SJSA1 (cell line): ENCODE data around the gene INSYN2A. TPM values are rescaled to one million over a fixed set of nuclear protein-coding genes. Genes with fewer than 3 reads are reported as not detected.

Source experiments
- DNase-seq, 2 experiments: peaks; one replicate each; pipeline ENCODE4 v3.0.0-alpha.2; 2015 to 2020; ENCODE audit warnings: low spot score in 2 of 2, low read depth in 1 of 2
- H3K27ac ChIP-seq: fragments of 250-450 bp; sonication (Bioruptor Pico); 2 replicates; pipeline ENCODE4 v1.5.1; 2020; ENCODE audit warnings: mild to moderate bottlenecking, moderate library complexity
- H3K27me3 ChIP-seq: fragments of 250-450 bp; sonication (Bioruptor Pico); replicated peaks from 2 replicates; pipeline ENCODE4 v1.5.1; 2020; ENCODE audit warnings: mild to moderate bottlenecking, moderate library complexity
- H3K36me3 ChIP-seq: fragments of 250-450 bp; sonication (Bioruptor Pico); 2 replicates; pipeline ENCODE4 v1.5.1; 2020; ENCODE audit warnings: mild to moderate bottlenecking
- H3K4me1 ChIP-seq: fragments of 250-450 bp; sonication (Bioruptor Pico); replicated peaks from 2 replicates; pipeline ENCODE4 v1.6.1; 2021; ENCODE audit warnings: mild to moderate bottlenecking
- H3K4me3 ChIP-seq: fragments of 250-450 bp; sonication (Bioruptor Pico); 2 replicates; pipeline ENCODE4 v1.5.1; 2020; ENCODE audit warnings: mild to moderate bottlenecking
- H3K9me3 ChIP-seq: fragments of 250-450 bp; sonication (Bioruptor Pico); replicated peaks from 2 replicates; pipeline ENCODE4 v1.5.1; 2020; ENCODE audit warnings: mild to moderate bottlenecking
- total RNA-seq: library from RNA; depleted of rRNA; stranded (reverse); fragments of >200 nt; shearing (Covaris generic); gene quantifications from 2 replicates; pipeline ENCODE4 v1.2.3, GENCODE V29; 2014; rRNA removed

The INSYN2A gene, protein sequence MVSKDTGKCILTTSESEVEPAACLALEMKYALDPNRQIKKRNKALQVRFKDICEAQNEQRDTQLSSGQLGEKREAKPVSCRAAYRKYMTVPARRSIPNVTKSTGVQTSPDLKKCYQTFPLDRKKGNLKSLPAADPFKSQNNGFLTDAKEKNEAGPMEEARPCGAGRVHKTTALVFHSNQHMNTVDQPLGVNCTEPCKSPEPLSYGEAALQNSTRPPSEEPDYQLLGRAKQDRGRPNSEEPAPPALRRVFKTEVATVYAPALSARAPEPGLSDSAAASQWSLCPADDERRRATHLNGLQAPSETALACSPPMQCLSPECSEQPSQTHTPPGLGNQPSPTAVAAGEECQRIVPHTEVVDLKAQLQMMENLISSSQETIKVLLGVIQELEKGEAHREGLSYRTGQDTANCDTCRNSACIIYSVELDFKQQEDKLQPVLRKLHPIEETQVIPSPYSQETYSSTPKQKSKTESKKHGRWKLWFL
- not detected in 2 replicates for total RNA-seq

DNA sequence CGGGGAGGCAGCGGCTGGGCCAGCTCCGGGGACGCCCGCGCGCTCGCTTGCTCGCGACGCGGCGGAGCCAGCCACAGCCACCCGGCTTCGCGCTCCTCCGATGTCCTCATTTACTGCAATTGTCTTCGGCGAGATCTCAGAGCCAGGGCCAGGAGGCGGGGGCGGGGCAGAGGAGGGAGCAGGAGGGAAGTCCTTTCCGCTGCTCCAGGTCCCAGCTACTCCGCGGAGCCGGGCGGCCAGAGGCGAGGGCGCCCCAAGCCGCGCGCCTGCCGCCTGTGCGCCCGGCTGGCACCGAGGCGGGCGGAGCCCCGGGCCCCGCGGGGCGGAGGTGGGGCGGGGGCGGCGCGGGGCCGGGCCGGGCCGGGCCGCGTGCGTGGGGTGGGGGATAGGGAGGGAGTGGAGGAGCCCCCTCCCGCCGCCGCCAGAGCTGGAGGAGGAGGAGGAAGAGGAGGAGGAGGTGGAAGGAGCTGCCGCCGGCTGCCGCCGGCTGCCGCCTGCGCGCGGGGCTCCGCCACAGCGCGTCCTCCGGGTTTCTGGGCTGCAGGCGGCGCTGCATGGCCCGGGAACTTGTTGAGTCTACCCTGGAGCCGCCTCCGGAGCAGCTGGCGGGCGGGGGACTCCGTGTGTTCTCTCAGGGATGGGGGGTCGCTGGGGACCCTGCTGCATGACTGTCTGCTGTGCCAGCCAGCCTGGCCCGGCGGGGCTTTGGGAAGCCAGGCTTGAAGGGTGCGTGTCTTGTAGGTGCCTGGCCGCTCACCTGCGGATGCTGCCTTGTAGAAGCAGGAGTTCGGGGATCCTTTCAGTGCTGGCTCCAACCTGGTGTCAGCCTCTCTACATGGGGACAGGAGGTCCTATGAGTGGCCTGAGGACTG lies at the start of gene INSYN2A:
INSYN2A (minus strand) TSS at position 310 of the 872 bp plus-strand sequence. CDS start 20,196 bp downstream, outside the sequence.
- DNase-seq, result peak in 1 of 2 experiments; percentile 61
- Histone ChIP-seq H3K36me3 (no peaks in the 10 kb centered on the region; the same call in 1 of the 2 replicates), H3K27ac (no peak within 1 kb of the TSS), H3K4me3 (peak within 1 kb of the TSS; percentile 27), H3K9me3 (no peaks in the 10 kb centered on the region), H3K4me1 (peaks cover 14% of the 10 kb centered on the region), H3K27me3 (peaks cover 19% of the 10 kb centered on the region)

DNA sequence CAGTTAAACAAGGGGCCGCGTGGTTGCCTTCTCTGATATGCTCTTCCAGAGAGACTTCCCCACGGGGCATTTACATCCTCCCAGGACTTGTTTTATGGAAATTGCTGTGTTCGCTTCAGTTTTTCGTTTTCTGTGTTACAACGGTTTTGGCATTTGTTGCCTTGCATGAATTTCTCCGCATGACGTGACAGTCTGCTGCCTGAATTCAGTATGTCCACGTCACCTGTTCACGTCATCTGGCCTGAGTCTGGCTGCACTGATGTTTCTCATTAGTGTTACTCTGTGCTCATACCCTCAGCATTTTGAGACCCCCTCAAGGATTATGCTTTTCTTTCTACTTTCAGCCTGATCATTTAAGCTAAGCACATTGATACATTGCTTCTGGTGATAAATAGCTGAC lies 49.1 kb upstream of the INSYN2A start:
- no peak for DNase-seq
- no peak overlapping the region for H3K27ac ChIP-seq
- peaks cover 13% of the 10 kb centered on the region for H3K36me3 ChIP-seq
- no peaks in the 10 kb centered on the region for H3K9me3 ChIP-seq
- no peaks in the 10 kb centered on the region for H3K4me1 ChIP-seq
- no peaks in the 10 kb centered on the region for H3K27me3 ChIP-seq
- no peak overlapping the region for H3K4me3 ChIP-seq

DNA sequence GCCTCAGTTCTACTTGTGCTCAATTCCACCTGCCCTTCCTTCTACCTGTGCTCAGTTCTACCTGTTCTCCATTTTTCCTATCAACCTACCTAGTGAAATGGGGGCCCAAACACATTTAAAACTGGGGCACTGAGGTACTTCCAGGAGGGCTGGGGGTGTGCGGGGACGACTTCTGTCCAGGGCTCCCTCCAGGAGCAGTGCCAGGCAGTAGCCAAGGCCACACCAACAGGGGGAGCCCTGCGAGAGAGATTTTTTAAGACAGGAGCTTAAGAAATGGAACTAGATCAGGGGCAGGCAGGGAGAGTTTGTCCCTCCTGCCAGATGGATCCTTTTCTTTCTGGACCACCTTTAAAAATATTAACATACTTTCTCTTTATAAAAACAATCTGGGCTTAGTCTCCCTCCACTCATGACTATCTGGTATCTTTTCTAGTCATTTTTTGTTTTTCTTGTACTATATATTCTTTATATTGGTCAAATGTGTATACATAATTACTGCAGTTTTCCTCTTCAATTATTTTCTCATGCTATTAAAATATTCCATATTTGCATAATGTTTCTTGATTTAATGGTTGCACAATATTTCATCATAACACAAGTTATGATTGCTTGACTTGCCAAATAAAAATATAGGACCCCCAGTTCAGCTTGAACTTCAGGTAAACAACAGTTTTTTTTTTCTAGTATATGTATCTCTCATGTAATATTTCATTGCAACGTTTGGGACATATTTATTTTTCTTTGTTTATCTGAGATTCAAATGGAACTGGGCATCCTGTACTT lies 47.3 kb upstream of the INSYN2A start:
- H3K27ac ChIP-seq, result no peak overlapping the region
- no peak overlapping the region for H3K4me3 ChIP-seq
- H3K9me3 ChIP-seq, result no peaks in the 10 kb centered on the region
- H3K27me3 ChIP-seq, result no peaks in the 10 kb centered on the region
- peaks cover 4% of the 10 kb centered on the region for H3K36me3 ChIP-seq
- DNase-seq, result peak; percentile 34 to 53
- no peaks in the 10 kb centered on the region for H3K4me1 ChIP-seq

DNA sequence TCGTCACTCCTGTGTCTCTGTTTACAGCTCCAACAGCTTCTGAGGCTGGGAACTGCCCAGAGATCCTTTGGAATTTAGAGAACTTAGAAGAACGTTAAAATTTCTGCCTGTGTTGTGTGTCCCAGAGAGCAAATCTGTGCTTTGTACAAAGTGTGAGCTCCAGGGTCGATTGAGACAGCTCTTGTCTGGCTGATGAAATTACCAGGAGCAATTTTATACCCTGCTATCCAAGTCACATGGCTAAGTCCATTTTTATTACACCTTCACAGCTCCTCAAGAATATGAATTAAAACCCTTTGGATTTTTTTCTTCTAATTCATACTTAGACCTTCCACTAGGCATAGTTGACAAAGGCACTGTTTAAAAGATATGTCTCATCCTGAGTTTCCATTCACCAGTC lies 46.5 kb upstream of the INSYN2A start:
- no peaks in the 10 kb centered on the region for H3K27me3 ChIP-seq
- H3K27ac ChIP-seq, result no peak overlapping the region
- H3K4me3 ChIP-seq, result no peak overlapping the region
- DNase-seq, result no peak
- H3K9me3 ChIP-seq, result no peaks in the 10 kb centered on the region
- no peaks in the 10 kb centered on the region for H3K4me1 ChIP-seq
- no peaks in the 10 kb centered on the region; the same call in 1 of the 2 replicates for H3K36me3 ChIP-seq

DNA sequence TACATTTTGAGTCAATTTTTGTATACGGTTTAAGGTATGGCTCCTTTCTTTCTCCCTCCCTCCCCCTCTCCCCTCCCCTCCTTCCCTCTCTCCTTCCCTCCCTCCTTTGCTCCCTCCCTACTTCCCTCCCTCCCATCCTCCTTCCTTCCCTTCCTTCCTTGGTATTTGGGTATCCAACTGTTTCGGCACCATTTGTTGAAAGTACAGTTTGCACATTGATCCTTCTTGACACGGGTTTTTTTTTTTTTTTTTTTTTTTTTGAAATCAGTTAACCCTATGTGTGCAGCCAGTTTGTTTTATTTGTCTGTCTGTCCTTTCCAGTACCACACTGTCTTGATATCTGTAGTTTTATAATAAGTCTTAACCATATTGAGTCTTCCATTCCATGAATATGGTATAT lies 39.9 kb upstream of the INSYN2A start:
- Histone ChIP-seq H3K4me3 (no peak overlapping the region), H3K27me3 (no peaks in the 10 kb centered on the region), H3K27ac (no peak overlapping the region), H3K9me3 (no peaks in the 10 kb centered on the region), H3K4me1 (no peaks in the 10 kb centered on the region), H3K36me3 (no peaks in the 10 kb centered on the region)
- DNase-seq, result no peak

DNA sequence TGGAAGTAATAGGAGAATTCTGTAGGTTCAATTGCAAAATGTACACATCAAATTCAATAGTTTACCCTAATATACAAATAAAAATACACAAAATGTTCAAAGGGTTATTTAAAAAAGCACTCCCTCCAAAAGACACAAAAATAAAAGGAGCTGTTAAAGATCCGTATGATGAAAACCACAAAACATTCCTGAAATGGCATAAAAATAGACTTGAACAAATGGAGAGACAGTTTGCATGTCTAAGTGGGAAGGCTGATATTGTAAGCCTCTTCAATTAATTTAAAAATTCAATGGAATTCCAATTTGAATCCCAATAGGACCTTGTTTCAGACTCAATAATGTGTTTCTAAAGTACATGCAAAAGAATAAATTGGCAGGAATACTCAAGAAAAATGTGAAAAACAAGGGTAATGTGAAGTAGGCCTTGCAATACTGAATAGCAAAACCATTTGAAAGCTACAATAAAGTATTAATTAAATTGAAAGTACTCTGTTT lies 38.0 kb upstream of the INSYN2A start:
- no peaks in the 10 kb centered on the region for H3K27me3 ChIP-seq
- H3K4me3 ChIP-seq, result no peak overlapping the region
- H3K36me3 ChIP-seq, result no peaks in the 10 kb centered on the region
- DNase-seq, result no peak
- no peaks in the 10 kb centered on the region for H3K9me3 ChIP-seq
- no peaks in the 10 kb centered on the region for H3K4me1 ChIP-seq
- H3K27ac ChIP-seq, result no peak overlapping the region

DNA sequence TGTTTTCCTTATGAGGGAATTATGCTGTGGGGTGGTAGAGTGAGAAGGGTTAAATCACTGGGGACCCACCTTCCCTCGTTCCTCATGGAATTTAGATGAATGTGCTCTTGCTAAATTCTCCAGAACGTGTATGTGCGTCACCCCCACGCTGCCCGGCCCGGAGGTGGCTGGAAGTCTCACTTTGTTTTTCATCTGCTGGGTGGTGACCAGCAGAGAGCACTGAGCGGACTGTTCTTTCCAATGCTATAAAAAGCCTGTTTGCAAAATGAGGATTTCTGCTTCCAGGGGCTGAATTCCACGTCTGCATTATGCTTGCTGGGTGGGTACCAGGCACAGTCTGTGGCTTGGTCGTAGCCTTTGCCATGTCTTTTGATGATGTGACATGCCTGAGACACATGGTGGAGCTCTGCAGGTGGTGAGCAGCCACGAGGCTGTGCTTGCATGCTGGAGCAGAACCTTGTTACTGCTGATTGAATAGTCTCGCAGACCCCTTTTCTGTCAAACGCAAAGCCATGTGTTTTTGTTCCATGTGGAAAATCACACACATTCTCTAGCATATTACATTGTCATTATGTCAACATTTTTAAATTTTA lies 31.9 kb upstream of the INSYN2A start:
- no peaks in the 10 kb centered on the region for H3K36me3 ChIP-seq
- no peaks in the 10 kb centered on the region for H3K9me3 ChIP-seq
- H3K27ac ChIP-seq, result no peak overlapping the region
- no peaks in the 10 kb centered on the region for H3K4me1 ChIP-seq
- DNase-seq, result no peak
- H3K27me3 ChIP-seq, result no peaks in the 10 kb centered on the region
- no peak overlapping the region for H3K4me3 ChIP-seq

DNA sequence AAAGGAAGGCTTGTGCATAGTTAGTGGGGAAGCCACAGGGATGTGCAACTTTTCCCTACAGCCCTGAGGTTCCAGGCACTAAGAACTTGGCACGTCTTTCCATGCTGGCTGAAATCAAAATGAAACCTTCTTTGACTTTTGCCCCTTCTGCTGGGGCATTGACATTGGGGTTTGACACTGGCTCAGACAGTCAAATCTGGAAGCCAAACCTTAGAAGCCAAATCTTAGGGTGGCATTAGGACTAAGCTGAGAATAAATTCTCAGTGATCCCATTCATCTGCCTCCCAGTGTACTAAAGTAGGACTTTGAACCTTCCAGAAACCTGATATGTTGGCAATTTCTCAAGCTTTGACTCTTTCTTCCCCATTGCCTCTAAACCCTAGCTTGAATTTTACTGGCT lies 31.3 kb upstream of the INSYN2A start:
- no peak for DNase-seq
- no peaks in the 10 kb centered on the region for H3K9me3 ChIP-seq
- H3K36me3 ChIP-seq, result no peaks in the 10 kb centered on the region
- H3K4me3 ChIP-seq, result no peak overlapping the region
- H3K27ac ChIP-seq, result no peak overlapping the region
- no peaks in the 10 kb centered on the region for H3K4me1 ChIP-seq
- H3K27me3 ChIP-seq, result no peaks in the 10 kb centered on the region

DNA sequence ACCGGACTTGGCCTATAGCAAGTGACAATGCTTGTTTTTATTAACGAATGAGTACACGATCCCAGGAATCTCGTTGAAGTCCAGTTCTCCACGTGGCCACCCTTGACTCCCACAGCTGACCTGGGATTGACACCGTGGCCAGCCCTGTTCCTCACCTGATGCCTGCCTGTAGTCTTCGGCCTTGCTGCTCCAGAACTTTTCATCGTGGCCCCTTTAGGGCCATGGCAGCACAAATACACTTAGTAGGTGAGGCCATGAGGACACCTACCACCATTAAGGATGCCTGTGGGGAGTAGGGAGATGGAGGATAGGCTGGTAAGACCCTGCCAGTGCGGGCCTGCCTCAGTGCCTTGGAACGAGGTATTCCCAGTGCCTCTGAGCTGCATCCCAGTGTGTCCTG lies 30.6 kb upstream of the INSYN2A start:
- no peaks in the 10 kb centered on the region for H3K9me3 ChIP-seq
- H3K36me3 ChIP-seq, result no peaks in the 10 kb centered on the region
- no peak overlapping the region for H3K27ac ChIP-seq
- DNase-seq, result no peak
- H3K27me3 ChIP-seq, result no peaks in the 10 kb centered on the region
- no peaks in the 10 kb centered on the region for H3K4me1 ChIP-seq
- H3K4me3 ChIP-seq, result no peak overlapping the region

DNA sequence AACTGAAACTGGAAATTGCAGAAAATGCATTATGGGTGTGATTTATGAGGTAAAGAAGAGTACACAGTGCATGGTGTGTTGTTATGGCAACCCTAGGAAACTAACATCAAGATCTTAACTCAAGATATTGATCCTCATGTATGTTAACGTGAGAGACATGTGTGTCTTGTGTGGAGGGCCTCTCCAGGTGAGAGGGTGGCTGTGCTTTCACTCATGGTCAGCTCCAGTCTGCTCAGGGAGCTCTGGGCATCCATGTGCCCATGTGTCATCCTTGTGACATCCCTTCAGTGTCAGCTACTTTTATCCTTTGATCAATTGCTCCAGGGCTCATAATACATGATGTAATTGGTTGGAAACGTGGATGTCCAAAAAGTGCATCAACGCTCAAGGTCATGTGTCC lies 24.9 kb upstream of the INSYN2A start:
- DNase-seq, result no peak
- no peaks in the 10 kb centered on the region for H3K27me3 ChIP-seq
- H3K4me3 ChIP-seq, result no peak overlapping the region
- no peaks in the 10 kb centered on the region for H3K36me3 ChIP-seq
- H3K4me1 ChIP-seq, result 0 out of 2 replicates have a peak, but pooled peaks cover 2% of the 10 kb centered on the region
- no peaks in the 10 kb centered on the region for H3K9me3 ChIP-seq
- no peak overlapping the region for H3K27ac ChIP-seq

DNA sequence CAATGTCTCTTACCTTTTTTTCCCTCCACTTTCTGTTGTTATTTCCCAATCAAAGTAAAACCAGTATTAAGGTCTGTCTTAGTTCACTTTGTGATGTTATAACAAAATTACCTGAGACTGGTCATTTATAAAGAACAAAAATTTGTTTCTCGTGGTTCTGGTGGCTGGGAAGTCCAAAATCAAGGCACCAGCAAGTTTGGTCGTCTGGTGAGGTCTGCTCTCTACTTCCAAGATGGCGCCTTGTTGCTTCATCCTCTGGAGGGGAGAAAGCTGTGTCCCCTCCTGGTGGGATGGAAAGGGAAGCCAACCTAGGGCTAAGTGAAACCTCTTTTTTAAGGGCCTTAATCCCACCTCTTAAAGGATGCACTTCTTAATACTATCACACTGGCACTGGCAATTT lies 22.3 kb upstream of the INSYN2A start:
- Histone ChIP-seq H3K9me3 (no peaks in the 10 kb centered on the region), H3K36me3 (no peaks in the 10 kb centered on the region)

DNA sequence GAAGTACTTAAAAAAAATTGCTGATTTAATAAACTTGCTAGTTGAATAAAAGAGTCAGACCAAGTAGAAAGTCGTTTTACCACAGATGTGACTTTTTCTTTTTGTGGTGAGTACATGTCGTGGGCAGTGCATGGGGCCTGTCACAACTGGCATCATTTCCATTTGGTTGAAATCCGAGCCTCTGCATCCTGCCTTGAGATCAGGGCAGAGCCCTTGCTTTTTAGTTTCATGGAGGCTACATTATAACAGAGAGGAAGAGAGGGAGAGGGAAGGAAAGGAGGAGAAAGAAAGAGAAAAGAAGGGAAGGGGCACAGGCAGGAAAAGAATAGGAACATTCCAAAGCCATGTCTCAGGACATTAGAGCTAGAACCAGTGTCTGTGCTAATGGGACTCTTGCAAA lies 20.4 kb upstream of the INSYN2A start:
- Histone ChIP-seq H3K27ac (no peak overlapping the region), H3K4me1 (0 out of 2 replicates have a peak, but pooled peaks cover 2% of the 10 kb centered on the region), H3K36me3 (no peaks in the 10 kb centered on the region), H3K9me3 (no peaks in the 10 kb centered on the region), H3K4me3 (no peak overlapping the region), H3K27me3 (no peaks in the 10 kb centered on the region)
- DNase-seq, result no peak

More for the DNA sequence above, 22.3 kb upstream of the INSYN2A start:
- Histone ChIP-seq H3K4me3 (no peak overlapping the region), H3K4me1 (0 out of 2 replicates have a peak, but pooled peaks cover 2% of the 10 kb centered on the region), H3K27me3 (no peaks in the 10 kb centered on the region), H3K27ac (no peak overlapping the region)
- DNase-seq, result no peak

DNA sequence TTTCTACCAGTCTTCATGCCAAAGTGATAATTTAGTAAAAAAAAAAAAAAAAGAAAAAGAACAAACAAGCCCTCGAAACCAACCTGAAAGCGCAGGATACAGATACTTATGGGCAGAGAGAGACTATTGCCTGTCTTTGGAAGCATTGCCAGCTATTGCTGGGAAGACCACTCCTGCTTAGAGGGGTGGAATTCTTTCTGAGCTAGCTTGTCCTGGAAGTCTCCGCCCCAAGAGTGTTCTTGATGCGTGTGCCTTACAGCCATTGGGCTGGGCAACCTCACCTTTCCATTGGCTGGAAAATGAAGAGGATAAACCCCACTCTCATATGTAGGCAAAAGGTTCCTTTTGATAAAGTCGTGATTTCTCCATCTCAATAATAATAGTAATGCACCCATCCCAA lies 19.9 kb upstream of the INSYN2A start:
- H3K27ac ChIP-seq, result no peak overlapping the region
- no peaks in the 10 kb centered on the region for H3K9me3 ChIP-seq
- no peak for DNase-seq
- no peaks in the 10 kb centered on the region for H3K27me3 ChIP-seq
- no peaks in the 10 kb centered on the region for H3K36me3 ChIP-seq
- H3K4me3 ChIP-seq, result no peak overlapping the region
- H3K4me1 ChIP-seq, result 0 out of 2 replicates have a peak, but pooled peaks cover 2% of the 10 kb centered on the region
